Peyer's patch (tissue), 4 donors: ENCODE measurements around the gene MYZAP.

Source experiments
- POLR2A ChIP-seq, 2 donors: fragments of 450-650 bp; IDR thresholded peaks; one replicate each; pipeline ENCODE4 v1.5.1; 2017; ENCODE audit warnings: antibody characterized with exemption in 2 of 2, mild to moderate bottlenecking in 2 of 2, moderate library complexity in 2 of 2
- TF ChIP-seq, protein P1 (sequence below), 6 experiments: fragments of 450-650 bp in 4 of 6; fragments of 200-600 bp in 2 of 6; sonication (generic) in 1 of 6; IDR thresholded peaks; one replicate each; pipeline ENCODE4 v1.5.1; 2017 to 2019; ENCODE audit warnings: antibody characterized with exemption in 6 of 6, mild to moderate bottlenecking in 3 of 6, moderate library complexity in 1 of 6

DNA sequence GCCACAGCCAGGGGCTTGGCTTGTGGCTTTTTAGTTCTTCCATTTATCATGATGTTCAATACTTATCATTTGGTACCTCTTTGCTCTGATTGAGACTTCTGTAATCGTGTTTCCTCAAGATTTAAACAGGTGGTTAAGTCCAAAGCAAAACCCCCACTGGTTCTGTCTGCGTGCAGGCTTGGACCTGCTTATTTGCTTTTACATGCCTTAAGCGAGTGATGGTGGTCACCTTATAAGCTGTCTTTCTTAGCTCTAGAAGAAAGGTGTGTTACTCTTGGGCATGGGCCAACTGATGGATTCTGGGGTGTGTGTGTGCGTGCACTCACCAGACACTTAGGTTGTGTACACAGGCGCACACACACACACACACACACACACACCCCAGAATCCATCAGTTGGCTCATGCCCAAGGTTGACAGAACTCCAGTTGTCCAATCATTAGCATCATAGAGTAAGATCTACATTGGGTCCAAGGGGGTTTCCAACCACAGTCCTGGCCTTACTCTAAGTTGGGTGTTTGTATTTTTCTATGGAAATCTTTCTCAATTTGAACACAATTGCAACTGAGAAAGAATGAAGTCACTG, 1.2 kb downstream of the MYZAP start:
- TF ChIP-seq, protein P1, sequence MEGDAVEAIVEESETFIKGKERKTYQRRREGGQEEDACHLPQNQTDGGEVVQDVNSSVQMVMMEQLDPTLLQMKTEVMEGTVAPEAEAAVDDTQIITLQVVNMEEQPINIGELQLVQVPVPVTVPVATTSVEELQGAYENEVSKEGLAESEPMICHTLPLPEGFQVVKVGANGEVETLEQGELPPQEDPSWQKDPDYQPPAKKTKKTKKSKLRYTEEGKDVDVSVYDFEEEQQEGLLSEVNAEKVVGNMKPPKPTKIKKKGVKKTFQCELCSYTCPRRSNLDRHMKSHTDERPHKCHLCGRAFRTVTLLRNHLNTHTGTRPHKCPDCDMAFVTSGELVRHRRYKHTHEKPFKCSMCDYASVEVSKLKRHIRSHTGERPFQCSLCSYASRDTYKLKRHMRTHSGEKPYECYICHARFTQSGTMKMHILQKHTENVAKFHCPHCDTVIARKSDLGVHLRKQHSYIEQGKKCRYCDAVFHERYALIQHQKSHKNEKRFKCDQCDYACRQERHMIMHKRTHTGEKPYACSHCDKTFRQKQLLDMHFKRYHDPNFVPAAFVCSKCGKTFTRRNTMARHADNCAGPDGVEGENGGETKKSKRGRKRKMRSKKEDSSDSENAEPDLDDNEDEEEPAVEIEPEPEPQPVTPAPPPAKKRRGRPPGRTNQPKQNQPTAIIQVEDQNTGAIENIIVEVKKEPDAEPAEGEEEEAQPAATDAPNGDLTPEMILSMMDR (IDR thresholded peaks at IDR 0.05): no peak
- no peak for TF ChIP-seq POLR2A (IDR thresholded peaks at IDR 0.05)
